Measurements from ENCODE around the gene ARID4B. TPM values are rescaled to one million over a fixed set of nuclear protein-coding genes. Genes with fewer than 3 reads are reported as not detected.
A peak's percentile ranks its signal among the peaks of the same experiment; 100 is the strongest.

Gene ARID4B
- total RNA-seq, 4 donors from 2014 or later: 27.0 to 172 (median 70.8) TPM

DNA sequence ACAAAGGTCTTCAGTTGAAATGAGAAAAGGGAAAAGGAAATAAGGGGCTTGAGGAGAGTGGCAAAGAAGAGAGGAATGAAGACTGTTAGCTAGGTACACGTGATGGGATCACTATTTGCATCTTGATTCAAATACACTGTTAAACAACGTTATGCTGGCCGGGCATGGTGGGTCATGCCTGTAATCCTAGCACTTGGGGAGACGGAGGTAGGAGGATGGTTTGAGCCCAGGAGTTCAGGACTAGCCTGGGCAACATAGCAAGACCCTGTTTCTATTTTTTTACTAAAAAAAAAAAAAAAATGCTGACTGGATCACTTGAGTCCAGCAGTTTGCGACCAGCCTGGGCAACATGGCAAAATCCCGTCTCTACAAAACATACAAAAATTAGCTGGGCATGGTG is 169.3 kb downstream of the ARID4B start:
- H3K9me3 ChIP-seq: no peaks in the 10 kb centered on the region
- TF ChIP-seq, protein P1, sequence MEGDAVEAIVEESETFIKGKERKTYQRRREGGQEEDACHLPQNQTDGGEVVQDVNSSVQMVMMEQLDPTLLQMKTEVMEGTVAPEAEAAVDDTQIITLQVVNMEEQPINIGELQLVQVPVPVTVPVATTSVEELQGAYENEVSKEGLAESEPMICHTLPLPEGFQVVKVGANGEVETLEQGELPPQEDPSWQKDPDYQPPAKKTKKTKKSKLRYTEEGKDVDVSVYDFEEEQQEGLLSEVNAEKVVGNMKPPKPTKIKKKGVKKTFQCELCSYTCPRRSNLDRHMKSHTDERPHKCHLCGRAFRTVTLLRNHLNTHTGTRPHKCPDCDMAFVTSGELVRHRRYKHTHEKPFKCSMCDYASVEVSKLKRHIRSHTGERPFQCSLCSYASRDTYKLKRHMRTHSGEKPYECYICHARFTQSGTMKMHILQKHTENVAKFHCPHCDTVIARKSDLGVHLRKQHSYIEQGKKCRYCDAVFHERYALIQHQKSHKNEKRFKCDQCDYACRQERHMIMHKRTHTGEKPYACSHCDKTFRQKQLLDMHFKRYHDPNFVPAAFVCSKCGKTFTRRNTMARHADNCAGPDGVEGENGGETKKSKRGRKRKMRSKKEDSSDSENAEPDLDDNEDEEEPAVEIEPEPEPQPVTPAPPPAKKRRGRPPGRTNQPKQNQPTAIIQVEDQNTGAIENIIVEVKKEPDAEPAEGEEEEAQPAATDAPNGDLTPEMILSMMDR (IDR thresholded peaks at IDR 0.05): no peak
- TF ChIP-seq POLR2A (IDR thresholded peaks at IDR 0.05): no peak
- peaks cover 0 to 40% (median 7%) of the 10 kb centered on the region in 4 donors for H3K4me1 ChIP-seq
- no peaks in the 10 kb centered on the region for H3K27me3 ChIP-seq
- H3K27ac ChIP-seq: no peak overlapping the region
- peaks cover 0 to 46% (median 0%) of the 10 kb centered on the region in 3 donors for H3K36me3 ChIP-seq
- no peak overlapping the region for H3K4me3 ChIP-seq
- DNase-seq: no peak

GRCh38 chr1:235157150-235157549 is 170.8 kb downstream of the ARID4B start:
- TF ChIP-seq, protein P1 (IDR thresholded peaks at IDR 0.05): no peak
- no peak for TF ChIP-seq POLR2A (IDR thresholded peaks at IDR 0.05)

DNA sequence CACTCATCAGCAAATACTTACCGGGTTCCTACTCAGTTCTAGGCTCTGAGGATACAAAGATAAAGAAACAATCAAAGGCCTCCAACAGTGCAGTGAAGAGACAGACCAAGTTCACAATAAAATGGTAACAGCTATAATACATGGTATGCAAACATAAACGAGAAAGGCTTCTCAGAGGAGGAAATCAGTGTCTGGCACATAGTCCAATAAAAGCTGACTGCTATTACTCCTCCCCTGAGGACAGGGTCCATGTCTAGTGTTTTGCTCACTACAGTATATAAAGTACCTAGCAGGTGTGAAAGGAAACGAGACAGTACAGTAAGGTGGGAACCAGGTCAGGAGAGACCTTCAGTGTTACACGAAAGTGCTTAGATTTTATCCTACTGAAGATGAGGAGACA is 171.2 kb downstream of the ARID4B start:
- no peak for TF ChIP-seq POLR2A (IDR thresholded peaks at IDR 0.05)
- TF ChIP-seq, protein P1 (IDR thresholded peaks at IDR 0.05): no peak

More at GRCh38 chr1:235157150-235157549, 170.8 kb downstream of the ARID4B start:
- no peak for DNase-seq
- Histone ChIP-seq H3K9me3 (no peaks in the 10 kb centered on the region), H3K4me1 (peaks cover 0 to 40% (median 7%) of the 10 kb centered on the region in 4 donors), H3K27me3 (no peaks in the 10 kb centered on the region), H3K36me3 (peaks cover 0 to 60% (median 0%) of the 10 kb centered on the region in 3 donors), H3K27ac (peak overlapping the region in 1 of 4 donors; percentile 23), H3K4me3 (no peak overlapping the region)

GRCh38 chr1:235156265-235156664 is 171.7 kb downstream of the ARID4B start:
- no peaks in the 10 kb centered on the region for H3K27me3 ChIP-seq
- H3K27ac ChIP-seq: peak overlapping the region in 1 of 4 donors; percentile 23
- DNase-seq: no peak
- H3K4me1 ChIP-seq: peaks cover 0 to 40% (median 5%) of the 10 kb centered on the region in 4 donors
- H3K9me3 ChIP-seq: no peaks in the 10 kb centered on the region
- H3K4me3 ChIP-seq: no peak overlapping the region
- TF ChIP-seq, protein P1 (IDR thresholded peaks at IDR 0.05): no peak
- TF ChIP-seq POLR2A (IDR thresholded peaks at IDR 0.05): no peak
- H3K36me3 ChIP-seq: peaks cover 0 to 69% (median 0%) of the 10 kb centered on the region in 3 donors

More for the DNA sequence above, 171.2 kb downstream of the ARID4B start:
- peaks cover 0 to 64% (median 0%) of the 10 kb centered on the region in 3 donors for H3K36me3 ChIP-seq
- H3K27ac ChIP-seq: peak overlapping the region in 1 of 4 donors; percentile 23
- peak in 1 of 3 donors; percentile 57 for DNase-seq
- H3K4me3 ChIP-seq: no peak overlapping the region
- no peaks in the 10 kb centered on the region for H3K9me3 ChIP-seq
- no peaks in the 10 kb centered on the region for H3K27me3 ChIP-seq
- H3K4me1 ChIP-seq: peaks cover 0 to 40% (median 5%) of the 10 kb centered on the region in 4 donors

- no peak overlapping the region for H3K27ac ChIP-seq
- no peaks in the 10 kb centered on the region for H3K27me3 ChIP-seq
- no peak for DNase-seq
- H3K36me3 ChIP-seq: peaks cover 0 to 82% (median 0%) of the 10 kb centered on the region in 3 donors
- no peak for TF ChIP-seq POLR2A (IDR thresholded peaks at IDR 0.05)
- TF ChIP-seq, protein P1 (IDR thresholded peaks at IDR 0.05): no peak
- no peak overlapping the region for H3K4me3 ChIP-seq
- H3K9me3 ChIP-seq: no peaks in the 10 kb centered on the region
- peaks cover 0 to 10% (median 0%) of the 10 kb centered on the region in 4 donors for H3K4me1 ChIP-seq
Measured at GRCh38 chr1:235152235-235152634, 175.7 kb downstream of the ARID4B start.

Measured in Peyer's patch (tissue), 4 donors.